ENCODE measurements around the gene RBM20. TPM values are rescaled to one million over a fixed set of nuclear protein-coding genes. Genes with fewer than 3 reads are reported as not detected.
"Not testable (repeated sequence)": the region's sequence is repeated elsewhere in the genome, so short reads cannot be mapped to it uniquely, and the experiment has no call there.

RBM20 gene
- polyA plus RNA-seq, 4 donors, result under 0.01 to 0.52 (median 0.36) TPM; not detected in 1

DNA sequence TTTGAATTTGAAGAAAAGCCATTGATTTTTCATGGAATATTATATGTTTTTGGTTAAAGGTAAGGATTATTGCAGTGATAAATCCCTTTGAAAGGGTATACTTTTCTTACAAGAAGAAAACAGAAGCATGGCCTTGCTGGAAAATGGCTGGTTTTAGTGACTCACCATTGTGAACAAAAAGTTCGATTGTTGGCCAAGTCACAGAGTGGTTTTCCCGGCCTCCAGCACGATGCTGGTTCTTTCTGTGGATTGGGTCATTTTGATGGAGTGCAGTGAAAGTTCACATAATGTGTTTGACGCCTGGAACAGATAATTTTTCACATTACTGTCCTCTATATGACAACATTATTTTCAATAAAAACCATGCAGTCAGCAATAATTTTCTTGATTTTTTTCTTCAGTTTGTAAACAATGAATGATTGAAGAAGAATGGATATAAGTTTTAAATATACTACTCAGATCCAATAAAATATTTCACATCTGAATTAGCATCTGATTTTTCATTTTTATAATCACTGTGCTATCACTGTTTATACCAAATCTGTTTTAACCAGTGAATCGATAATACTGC lies 60.9 kb downstream of the RBM20 start:
- Histone ChIP-seq H3K4me3 (ENCODE audit: low read depth in 1 of 3, low read length in 3 of 3) (no peak overlapping the region), H3K27ac (ENCODE audit: low read depth in 1 of 3, low read length in 2 of 3) (no peak overlapping the region), H3K36me3 (ENCODE audit: control insufficient read depth in 3 of 3, insufficient read depth in 2 of 3, low read depth in 1 of 3, low read length in 3 of 3) (no peaks in the 10 kb centered on the region), H3K9me3 (ENCODE audit: control insufficient read depth in 2 of 2, insufficient read depth in 1 of 2, low read depth in 1 of 2, low read length in 1 of 2) (no peaks in the 10 kb centered on the region), H3K4me1 (ENCODE audit: control insufficient read depth in 3 of 3, insufficient read depth in 2 of 3, low read depth in 1 of 3, low read length in 2 of 3) (no peaks in the 10 kb centered on the region), H3K27me3 (ENCODE audit: control insufficient read depth in 3 of 3, insufficient read depth in 3 of 3, low read length in 3 of 3) (no peaks in the 10 kb centered on the region)
- 87 to 92% (median 89%) methylated on average over 5 of the region's 5 CpGs for WGBS, 3 donors
- no peak for DNase-seq
- FAIRE-seq, result no peak

DNA sequence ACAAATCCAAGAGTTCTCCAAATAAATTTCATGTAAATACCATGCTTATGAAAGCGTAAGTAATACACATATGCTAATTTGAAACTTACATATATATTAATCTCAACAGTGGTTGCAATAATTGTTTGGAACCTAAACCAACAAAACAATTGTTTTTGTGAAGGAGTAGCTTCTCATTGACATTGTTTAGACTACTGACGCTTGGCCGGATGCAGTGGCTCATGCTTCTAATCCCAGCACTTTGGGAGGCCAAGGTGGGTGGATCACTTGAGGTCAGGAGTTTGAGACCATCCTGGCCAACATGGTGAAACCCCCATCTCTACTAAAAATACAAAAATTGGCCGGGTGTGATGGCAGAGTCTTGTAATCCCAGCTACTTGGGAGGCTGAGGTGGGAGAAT lies 61.5 kb downstream of the RBM20 start:
- not testable (repeated sequence) for DNase-seq, FAIRE-seq

DNA sequence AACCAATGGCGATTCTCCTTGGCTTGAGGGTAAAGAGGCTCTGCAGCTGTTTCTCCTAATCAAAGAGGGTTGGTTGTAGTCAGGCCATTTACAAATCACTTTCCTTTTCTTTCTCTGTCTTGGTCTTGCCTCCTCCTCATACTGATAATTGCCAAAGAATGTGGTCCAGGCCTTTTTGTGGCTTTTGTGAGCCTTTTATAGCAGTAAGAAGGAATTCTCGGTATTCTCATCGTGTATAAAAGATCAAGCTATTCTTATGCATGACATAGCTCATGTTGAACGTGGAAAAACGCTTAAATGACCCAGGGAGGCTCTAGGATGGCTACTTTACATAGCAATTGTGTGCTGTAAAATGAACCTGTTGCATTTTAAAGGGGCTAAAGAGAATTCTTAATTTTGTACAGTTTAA lies 62.6 kb downstream of the RBM20 start:
- Histone ChIP-seq H3K36me3 (ENCODE audit: control insufficient read depth in 3 of 3, insufficient read depth in 2 of 3, low read depth in 1 of 3, low read length in 3 of 3) (no peaks in the 10 kb centered on the region), H3K27me3 (ENCODE audit: control insufficient read depth in 3 of 3, insufficient read depth in 3 of 3, low read length in 3 of 3) (no peaks in the 10 kb centered on the region), H3K4me3 (ENCODE audit: low read depth in 1 of 3, low read length in 3 of 3) (no peak overlapping the region), H3K4me1 (ENCODE audit: control insufficient read depth in 3 of 3, insufficient read depth in 2 of 3, low read depth in 1 of 3, low read length in 2 of 3) (no peaks in the 10 kb centered on the region), H3K9me3 (ENCODE audit: control insufficient read depth in 2 of 2, insufficient read depth in 1 of 2, low read depth in 1 of 2, low read length in 1 of 2) (no peaks in the 10 kb centered on the region), H3K27ac (ENCODE audit: low read depth in 1 of 3, low read length in 2 of 3) (no peak overlapping the region)
- WGBS, 3 donors, result 55 to 74% (median 68%) methylated on average over 5 of the region's 5 CpGs
- DNase-seq, result no peak
- no peak for FAIRE-seq

More for the DNA sequence above, 61.5 kb downstream of the RBM20 start:
- not testable (repeated sequence) for H3K27me3 ChIP-seq (ENCODE audit: control insufficient read depth in 3 of 3, insufficient read depth in 3 of 3, low read length in 3 of 3); H3K9me3 ChIP-seq (ENCODE audit: control insufficient read depth in 2 of 2, insufficient read depth in 1 of 2, low read depth in 1 of 2, low read length in 1 of 2); H3K36me3 ChIP-seq (ENCODE audit: control insufficient read depth in 3 of 3, insufficient read depth in 2 of 3, low read depth in 1 of 3, low read length in 3 of 3); H3K4me3 ChIP-seq (ENCODE audit: low read depth in 1 of 3, low read length in 3 of 3); H3K27ac ChIP-seq (ENCODE audit: low read depth in 1 of 3, low read length in 2 of 3); H3K4me1 ChIP-seq (ENCODE audit: control insufficient read depth in 3 of 3, insufficient read depth in 2 of 3, low read depth in 1 of 3, low read length in 2 of 3)
- 86 to 88% (median 88%) methylated on average over 4 of the region's 4 CpGs for WGBS, 3 donors

DNA sequence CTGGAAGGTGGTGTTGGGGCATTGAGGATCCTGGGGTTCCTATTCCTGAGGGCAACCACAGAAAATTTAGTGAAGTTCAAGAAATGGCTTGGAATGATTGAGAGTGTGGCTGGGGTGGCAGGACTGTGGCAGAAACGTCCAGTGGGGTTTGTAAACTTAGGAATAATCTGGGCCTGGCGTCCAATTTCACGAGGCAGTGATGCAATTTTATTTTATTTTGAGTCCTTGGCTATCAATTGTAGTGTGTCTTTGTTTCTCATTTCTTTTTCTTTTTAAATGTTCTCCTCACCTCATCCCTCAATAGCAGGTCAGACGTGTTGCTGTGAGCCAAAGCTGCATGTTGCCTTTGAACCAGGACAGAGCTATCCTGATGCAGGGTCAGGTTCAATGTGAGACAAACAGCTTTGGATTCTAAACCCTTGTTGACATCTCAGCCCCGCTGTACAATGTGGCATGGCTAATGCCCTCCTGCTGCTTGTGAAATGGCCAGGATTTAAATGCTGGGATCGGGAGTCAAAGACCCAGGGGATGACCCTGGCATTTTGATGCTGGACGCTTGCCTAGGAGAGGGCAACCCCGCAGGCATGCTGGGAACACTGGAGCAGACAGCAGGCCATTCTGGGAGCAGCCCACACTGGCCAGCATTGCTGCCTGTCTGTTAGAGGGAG lies 64.8 kb downstream of the RBM20 start:
- WGBS, 3 donors, result 73 to 82% (median 78%) methylated on average over 8 of the region's 8 CpGs
- FAIRE-seq, result no peak
- DNase-seq, result no peak
- H3K27me3 ChIP-seq (ENCODE audit: control insufficient read depth in 3 of 3, insufficient read depth in 3 of 3, low read length in 3 of 3), result no peaks in the 10 kb centered on the region
- H3K4me3 ChIP-seq (ENCODE audit: low read depth in 1 of 3, low read length in 3 of 3), result no peak overlapping the region
- no peak overlapping the region for H3K27ac ChIP-seq (ENCODE audit: low read depth in 1 of 3, low read length in 2 of 3)
- H3K36me3 ChIP-seq (ENCODE audit: control insufficient read depth in 3 of 3, insufficient read depth in 2 of 3, low read depth in 1 of 3, low read length in 3 of 3), result no peaks in the 10 kb centered on the region
- no peaks in the 10 kb centered on the region for H3K9me3 ChIP-seq (ENCODE audit: control insufficient read depth in 2 of 2, insufficient read depth in 1 of 2, low read depth in 1 of 2, low read length in 1 of 2)
- no peaks in the 10 kb centered on the region for H3K4me1 ChIP-seq (ENCODE audit: control insufficient read depth in 3 of 3, insufficient read depth in 2 of 3, low read depth in 1 of 3, low read length in 2 of 3)

DNA sequence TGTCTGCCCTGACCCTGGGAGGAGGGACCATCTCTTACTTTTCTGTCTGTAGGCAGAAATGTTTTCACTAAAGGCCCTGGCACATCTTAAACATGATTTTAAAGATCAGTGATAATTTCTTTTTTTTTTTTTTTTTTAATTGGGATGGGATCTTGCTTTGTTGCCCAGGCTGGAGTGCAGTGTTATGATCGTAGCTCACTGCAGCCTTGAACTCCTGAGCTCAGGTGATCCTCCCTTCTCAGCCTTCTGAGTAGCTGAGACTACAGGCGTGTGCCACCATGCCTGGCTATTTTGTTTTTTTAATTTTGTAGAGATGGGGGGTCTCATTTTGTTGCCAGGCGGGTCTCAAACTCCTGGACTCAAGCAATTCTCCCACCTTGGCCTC lies 65.3 kb downstream of the RBM20 start:
- DNase-seq, result no peak
- no peak for FAIRE-seq
- H3K4me1 ChIP-seq (ENCODE audit: control insufficient read depth in 3 of 3, insufficient read depth in 2 of 3, low read depth in 1 of 3, low read length in 2 of 3), result no peaks in the 10 kb centered on the region
- no peaks in the 10 kb centered on the region for H3K9me3 ChIP-seq (ENCODE audit: control insufficient read depth in 2 of 2, insufficient read depth in 1 of 2, low read depth in 1 of 2, low read length in 1 of 2)
- 85 to 92% (median 90%) methylated on average over 3 of the region's 3 CpGs for WGBS, 3 donors
- H3K27me3 ChIP-seq (ENCODE audit: control insufficient read depth in 3 of 3, insufficient read depth in 3 of 3, low read length in 3 of 3), result peaks cover 0 to under 1% (median 0%) of the 10 kb centered on the region in 3 donors
- H3K4me3 ChIP-seq (ENCODE audit: low read depth in 1 of 3, low read length in 3 of 3), result no peak overlapping the region
- H3K27ac ChIP-seq (ENCODE audit: low read depth in 1 of 3, low read length in 2 of 3), result no peak overlapping the region
- H3K36me3 ChIP-seq (ENCODE audit: control insufficient read depth in 3 of 3, insufficient read depth in 2 of 3, low read depth in 1 of 3, low read length in 3 of 3), result no peaks in the 10 kb centered on the region

DNA sequence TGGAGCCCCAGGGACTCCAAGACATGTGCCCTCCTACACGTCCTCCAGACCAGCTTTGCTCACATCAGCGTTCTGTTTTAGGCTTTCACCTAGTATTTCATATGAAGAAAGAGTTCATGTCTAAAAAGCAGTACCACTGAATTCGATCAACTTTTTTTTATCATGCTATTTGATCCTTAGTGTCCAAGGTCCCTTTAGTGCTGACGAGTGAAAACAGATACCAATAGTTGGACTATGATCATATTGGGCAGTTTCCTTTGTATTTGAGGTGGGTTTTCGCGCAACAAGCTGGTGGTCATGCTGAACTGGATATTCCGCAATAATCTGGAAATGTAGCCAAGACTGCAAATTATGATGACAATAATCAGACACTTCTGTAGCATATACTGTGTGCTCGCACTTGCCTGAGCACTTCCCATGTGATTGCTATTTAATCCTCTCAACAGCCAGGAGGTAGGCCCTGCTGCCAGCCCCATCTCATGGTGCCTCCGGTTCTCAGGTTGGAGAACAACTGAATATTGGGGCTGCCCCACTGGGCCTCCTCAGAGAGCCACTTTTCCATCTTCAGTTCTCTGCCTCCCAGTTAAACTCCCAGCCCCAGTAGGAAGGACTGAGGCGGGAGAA lies 65.9 kb downstream of the RBM20 start:
- Histone ChIP-seq H3K4me1 (ENCODE audit: control insufficient read depth in 3 of 3, insufficient read depth in 2 of 3, low read depth in 1 of 3, low read length in 2 of 3) (no peaks in the 10 kb centered on the region), H3K27ac (ENCODE audit: low read depth in 1 of 3, low read length in 2 of 3) (no peak overlapping the region), H3K9me3 (ENCODE audit: control insufficient read depth in 2 of 2, insufficient read depth in 1 of 2, low read depth in 1 of 2, low read length in 1 of 2) (no peaks in the 10 kb centered on the region), H3K4me3 (ENCODE audit: low read depth in 1 of 3, low read length in 3 of 3) (no peak overlapping the region), H3K36me3 (ENCODE audit: control insufficient read depth in 3 of 3, insufficient read depth in 2 of 3, low read depth in 1 of 3, low read length in 3 of 3) (no peaks in the 10 kb centered on the region), H3K27me3 (ENCODE audit: control insufficient read depth in 3 of 3, insufficient read depth in 3 of 3, low read length in 3 of 3) (peaks cover 0 to 6% (median 0%) of the 10 kb centered on the region in 3 donors)
- WGBS, 3 donors, result 75 to 88% (median 82%) methylated on average over 10 of the region's 10 CpGs
- FAIRE-seq, result no peak
- no peak for DNase-seq

DNA sequence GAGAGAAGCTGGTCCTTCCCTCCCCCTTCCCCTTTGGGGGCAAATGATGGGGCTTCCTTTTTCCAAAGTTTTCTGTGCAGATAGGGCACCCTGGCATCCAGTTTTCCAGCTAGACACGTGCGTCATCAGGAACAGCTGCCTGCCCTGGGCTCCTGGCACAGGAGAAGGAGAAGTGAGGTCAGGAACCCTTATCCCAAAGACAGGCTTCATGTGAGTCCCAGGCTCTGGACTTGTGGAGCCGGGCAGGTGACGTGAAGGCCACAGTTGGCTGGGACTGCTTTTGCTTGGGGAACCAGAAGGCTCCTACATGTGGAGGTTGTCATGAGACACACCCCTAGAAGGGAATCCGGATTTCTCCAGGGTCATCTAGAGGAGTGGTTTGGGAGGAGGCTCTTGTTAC lies 66.5 kb downstream of the RBM20 start:
- H3K4me3 ChIP-seq (ENCODE audit: low read depth in 1 of 3, low read length in 3 of 3), result no peak overlapping the region
- H3K27me3 ChIP-seq (ENCODE audit: control insufficient read depth in 3 of 3, insufficient read depth in 3 of 3, low read length in 3 of 3), result peaks cover 0 to 6% (median 0%) of the 10 kb centered on the region in 3 donors
- no peaks in the 10 kb centered on the region for H3K9me3 ChIP-seq (ENCODE audit: control insufficient read depth in 2 of 2, insufficient read depth in 1 of 2, low read depth in 1 of 2, low read length in 1 of 2)
- H3K36me3 ChIP-seq (ENCODE audit: control insufficient read depth in 3 of 3, insufficient read depth in 2 of 3, low read depth in 1 of 3, low read length in 3 of 3), result no peaks in the 10 kb centered on the region
- no peak for FAIRE-seq
- H3K27ac ChIP-seq (ENCODE audit: low read depth in 1 of 3, low read length in 2 of 3), result no peak overlapping the region
- 85 to 94% (median 93%) methylated on average over 5 of the region's 5 CpGs for WGBS, 3 donors
- no peak for DNase-seq
- H3K4me1 ChIP-seq (ENCODE audit: control insufficient read depth in 3 of 3, insufficient read depth in 2 of 3, low read depth in 1 of 3, low read length in 2 of 3), result no peaks in the 10 kb centered on the region

DNA sequence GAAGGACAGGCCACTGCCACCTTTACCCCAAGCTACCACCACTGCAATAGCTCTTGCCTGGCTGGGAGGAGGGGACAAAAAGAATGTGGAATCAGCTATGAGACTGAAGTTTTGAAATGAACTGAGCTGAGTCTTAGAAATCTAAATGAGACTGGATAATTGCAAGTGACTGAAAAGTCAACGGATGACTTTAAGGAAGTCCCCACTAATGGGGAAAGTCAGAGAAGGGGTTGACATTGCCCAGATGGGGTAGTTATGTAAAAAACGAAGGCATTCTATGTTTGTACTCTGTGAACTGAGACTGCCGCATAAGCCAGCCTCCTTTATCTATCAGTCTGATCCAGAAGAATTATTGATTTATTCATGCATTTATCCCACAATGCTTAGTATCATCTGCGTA lies 67.2 kb downstream of the RBM20 start:
- WGBS, 3 donors, result 52 to 70% (median 60%) methylated on average over 4 of the region's 4 CpGs
- Histone ChIP-seq H3K9me3 (ENCODE audit: control insufficient read depth in 2 of 2, insufficient read depth in 1 of 2, low read depth in 1 of 2, low read length in 1 of 2) (no peaks in the 10 kb centered on the region), H3K36me3 (ENCODE audit: control insufficient read depth in 3 of 3, insufficient read depth in 2 of 3, low read depth in 1 of 3, low read length in 3 of 3) (no peaks in the 10 kb centered on the region), H3K4me1 (ENCODE audit: control insufficient read depth in 3 of 3, insufficient read depth in 2 of 3, low read depth in 1 of 3, low read length in 2 of 3) (no peaks in the 10 kb centered on the region), H3K27me3 (ENCODE audit: control insufficient read depth in 3 of 3, insufficient read depth in 3 of 3, low read length in 3 of 3) (peaks cover 0 to 6% (median 0%) of the 10 kb centered on the region in 3 donors), H3K27ac (ENCODE audit: low read depth in 1 of 3, low read length in 2 of 3) (no peak overlapping the region), H3K4me3 (ENCODE audit: low read depth in 1 of 3, low read length in 3 of 3) (no peak overlapping the region)
- DNase-seq, result no peak
- no peak for FAIRE-seq
